ENCODE data around the gene NEGR1. TPM values are rescaled to one million over a fixed set of nuclear protein-coding genes. Genes with fewer than 3 reads are reported as not detected.

NEGR1 gene
- total and polyA plus RNA-seq, 2 experiments from 2014 or later = 1.0 to 2.8 TPM

- H3K4me2 ChIP-seq = no peak overlapping the region
- H3K27ac ChIP-seq = no peak overlapping the region
- H3K27me3 ChIP-seq = no peaks in the 10 kb centered on the region
- no peaks in the 10 kb centered on the region for H3K36me3 ChIP-seq (replicated peaks; ENCODE audit: insufficient read depth, low read depth)
- DNase-seq (ENCODE audit: low spot score) = no peak
- H3K4me3 ChIP-seq = no peak overlapping the region
- WGBS (ENCODE audit: low lambda C conversion rate, missing lambda C conversion rate) = 71% methylated on average over 4 of the region's 4 CpGs
- no peak for TF ChIP-seq EZH2 (IDR thresholded peaks at IDR 0.05; ENCODE audit: borderline replicate concordance)
- no peak for TF ChIP-seq EZH2phosphoT487 (IDR thresholded peaks at IDR 0.05; ENCODE audit: low read depth, severe bottlenecking, unreplicated experiment)
- no peak for TF ChIP-seq CTCF (IDR thresholded peaks at IDR 0.05; ENCODE audit: poor library complexity)
- no peaks in the 10 kb centered on the region for H3K79me2 ChIP-seq
- no peak overlapping the region for H2AFZ ChIP-seq
- H3K9me3 ChIP-seq (ENCODE audit: low read depth) = no peaks in the 10 kb centered on the region
- H4K20me1 ChIP-seq (ENCODE audit: insufficient read depth, poor library complexity, severe bottlenecking) = no peaks in the 10 kb centered on the region
- H3K4me1 ChIP-seq (ENCODE audit: insufficient read depth) = peaks cover 5% of the 10 kb centered on the region
- H3K9me2 ChIP-seq (replicated peaks; ENCODE audit: insufficient read depth) = no peaks in the 10 kb centered on the region
Measured at GRCh38 chr1:71532343-71532742, 750.0 kb downstream of the NEGR1 start.

DNA sequence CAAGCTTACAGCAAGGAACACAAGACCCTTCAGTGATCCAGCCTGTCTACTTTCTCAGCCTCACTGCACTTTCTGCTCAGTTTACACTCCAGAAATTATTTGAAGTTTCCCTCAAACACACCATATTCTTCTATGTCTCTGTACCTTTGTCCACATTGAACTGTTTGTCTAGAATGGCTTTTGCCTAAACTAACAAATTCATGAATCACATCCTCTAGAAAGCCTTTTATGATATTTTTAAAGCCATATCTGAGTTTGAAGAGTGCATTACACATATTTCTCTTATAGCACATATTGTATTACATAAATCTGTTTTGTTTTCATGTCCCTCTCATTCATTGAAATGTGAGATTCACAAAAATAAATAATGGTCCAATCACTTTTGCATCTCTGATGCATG lies 755.5 kb downstream of the NEGR1 start:
- peaks cover 5% of the 10 kb centered on the region for H3K4me1 ChIP-seq (ENCODE audit: insufficient read depth)
- TF ChIP-seq CTCF (IDR thresholded peaks at IDR 0.05; ENCODE audit: poor library complexity) (no peak), EZH2phosphoT487 (IDR thresholded peaks at IDR 0.05; ENCODE audit: low read depth, severe bottlenecking, unreplicated experiment) (no peak), EZH2 (IDR thresholded peaks at IDR 0.05; ENCODE audit: borderline replicate concordance) (no peak)
- no peak for DNase-seq (ENCODE audit: low spot score)
- H2AFZ ChIP-seq = no peak overlapping the region
- no peaks in the 10 kb centered on the region for H3K27me3 ChIP-seq
- no peak overlapping the region for H3K27ac ChIP-seq
- H3K79me2 ChIP-seq = no peaks in the 10 kb centered on the region
- no peaks in the 10 kb centered on the region for H4K20me1 ChIP-seq (ENCODE audit: insufficient read depth, poor library complexity, severe bottlenecking)
- H3K4me2 ChIP-seq = no peak overlapping the region
- H3K9me2 ChIP-seq (replicated peaks; ENCODE audit: insufficient read depth) = no peaks in the 10 kb centered on the region
- no peaks in the 10 kb centered on the region for H3K36me3 ChIP-seq (replicated peaks; ENCODE audit: insufficient read depth, low read depth)
- H3K9me3 ChIP-seq (ENCODE audit: low read depth) = no peaks in the 10 kb centered on the region
- H3K4me3 ChIP-seq = no peak overlapping the region

DNA sequence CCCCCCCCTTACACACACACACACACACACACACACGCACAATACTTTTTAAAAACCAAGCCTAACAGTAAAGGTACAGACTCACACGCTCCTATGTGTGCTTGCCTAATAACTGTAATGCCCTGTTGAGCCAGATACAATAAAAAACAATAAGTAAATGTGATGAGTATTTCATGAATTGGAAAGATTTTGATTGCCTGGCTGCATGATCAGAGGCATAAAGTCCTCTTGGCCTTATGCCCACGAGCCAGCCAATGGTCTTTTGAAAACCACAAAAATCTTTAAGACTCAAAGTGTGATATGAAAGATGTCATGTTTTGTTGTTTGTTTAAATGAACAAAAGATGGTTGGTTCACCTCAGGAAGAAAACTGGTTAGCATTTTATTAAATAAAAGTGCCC lies 759.6 kb downstream of the NEGR1 start:
- Histone ChIP-seq H2AFZ (no peak overlapping the region), H3K27ac (no peak overlapping the region), H3K4me3 (no peak overlapping the region), H3K27me3 (no peaks in the 10 kb centered on the region), H3K4me2 (no peak overlapping the region), H4K20me1 (ENCODE audit: insufficient read depth, poor library complexity, severe bottlenecking) (no peaks in the 10 kb centered on the region), H3K79me2 (no peaks in the 10 kb centered on the region), H3K4me1 (ENCODE audit: insufficient read depth) (no peaks in the 10 kb centered on the region), H3K9me2 (replicated peaks; ENCODE audit: insufficient read depth) (no peaks in the 10 kb centered on the region), H3K9me3 (ENCODE audit: low read depth) (no peaks in the 10 kb centered on the region), H3K36me3 (replicated peaks; ENCODE audit: insufficient read depth, low read depth) (no peaks in the 10 kb centered on the region)
- WGBS (ENCODE audit: low lambda C conversion rate, missing lambda C conversion rate) = 60% methylated on average over 3 of the region's 3 CpGs
- DNase-seq (ENCODE audit: low spot score) = no peak
- no peak for TF ChIP-seq CTCF (IDR thresholded peaks at IDR 0.05; ENCODE audit: poor library complexity)
- TF ChIP-seq EZH2phosphoT487 (IDR thresholded peaks at IDR 0.05; ENCODE audit: low read depth, severe bottlenecking, unreplicated experiment) = no peak
- TF ChIP-seq EZH2 (IDR thresholded peaks at IDR 0.05; ENCODE audit: borderline replicate concordance) = no peak

Data from hepatocyte (in vitro differentiated cells).